Measurements from ENCODE around the gene GRB2.

DNA sequence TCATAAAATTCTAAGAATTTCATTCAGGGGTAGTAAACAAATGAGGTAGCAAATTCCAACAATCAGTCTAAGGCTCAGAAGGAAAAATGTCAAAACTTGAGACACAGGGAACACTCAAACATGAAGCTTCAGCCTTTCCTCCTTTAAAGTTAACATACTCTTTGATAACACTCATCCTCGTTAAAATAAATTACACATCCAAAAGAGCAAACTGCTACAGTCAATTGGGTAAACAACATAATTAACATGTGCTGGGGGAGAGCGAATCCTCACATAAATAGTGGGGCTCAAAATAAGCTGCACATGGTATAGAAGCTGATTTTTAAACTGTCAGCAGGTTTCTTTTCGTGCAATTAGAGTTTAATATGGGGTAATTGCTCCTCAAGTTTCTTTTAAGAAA is 12.9 kb downstream of the GRB2 start:
- TF ChIP-seq, protein P1, sequence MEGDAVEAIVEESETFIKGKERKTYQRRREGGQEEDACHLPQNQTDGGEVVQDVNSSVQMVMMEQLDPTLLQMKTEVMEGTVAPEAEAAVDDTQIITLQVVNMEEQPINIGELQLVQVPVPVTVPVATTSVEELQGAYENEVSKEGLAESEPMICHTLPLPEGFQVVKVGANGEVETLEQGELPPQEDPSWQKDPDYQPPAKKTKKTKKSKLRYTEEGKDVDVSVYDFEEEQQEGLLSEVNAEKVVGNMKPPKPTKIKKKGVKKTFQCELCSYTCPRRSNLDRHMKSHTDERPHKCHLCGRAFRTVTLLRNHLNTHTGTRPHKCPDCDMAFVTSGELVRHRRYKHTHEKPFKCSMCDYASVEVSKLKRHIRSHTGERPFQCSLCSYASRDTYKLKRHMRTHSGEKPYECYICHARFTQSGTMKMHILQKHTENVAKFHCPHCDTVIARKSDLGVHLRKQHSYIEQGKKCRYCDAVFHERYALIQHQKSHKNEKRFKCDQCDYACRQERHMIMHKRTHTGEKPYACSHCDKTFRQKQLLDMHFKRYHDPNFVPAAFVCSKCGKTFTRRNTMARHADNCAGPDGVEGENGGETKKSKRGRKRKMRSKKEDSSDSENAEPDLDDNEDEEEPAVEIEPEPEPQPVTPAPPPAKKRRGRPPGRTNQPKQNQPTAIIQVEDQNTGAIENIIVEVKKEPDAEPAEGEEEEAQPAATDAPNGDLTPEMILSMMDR (IDR thresholded peaks at IDR 0.05) = no peak
- no peak for TF ChIP-seq POLR2A (IDR thresholded peaks at IDR 0.05)

All from Peyer's patch (tissue), 4 donors.